ENCODE data around the gene GBX2.

GRCh38 chr2:236211296-236211695 is 43.1 kb upstream of the GBX2 start:
- TF ChIP-seq CTCF (IDR thresholded peaks at IDR 0.05) (no peak), POLR2A (IDR thresholded peaks at IDR 0.05) (no peak)

Measured in esophagus squamous epithelium (tissue), 4 donors.